Measurements from ENCODE around the gene DEGS2.

- TF ChIP-seq ARNT (IDR thresholded peaks at IDR 0.05) (no peak), CREB1 (IDR thresholded peaks at IDR 0.05) (no peak), CREB1 (CRISPR knock-in tag; IDR thresholded peaks at IDR 0.05) (no peak)
These were observed 55.5 kb downstream of the DEGS2 start for GRCh38 chr14:100104006-100104352.

All from HepG2 (cell line).